Erythroblast (primary cell): ENCODE results near the gene NASP.

Experiments used
- DNase-seq, 2 experiments: peaks; one replicate each; lab custom pipeline; 2025; lab: John Stamatoyannopoulos, UW
- GATA1 ChIP-seq: IDR thresholded peaks from 2 replicates; pipeline ENCODE4 v1.6.1; 2011; ENCODE audit warnings: low read depth, mild to moderate bottlenecking, control low read depth, low read length, moderate library complexity
- POLR2A ChIP-seq: IDR thresholded peaks from 2 replicates; pipeline ENCODE4 v1.6.1; 2011; ENCODE audit warnings: mild to moderate bottlenecking, low read length

Gene NASP

DNA sequence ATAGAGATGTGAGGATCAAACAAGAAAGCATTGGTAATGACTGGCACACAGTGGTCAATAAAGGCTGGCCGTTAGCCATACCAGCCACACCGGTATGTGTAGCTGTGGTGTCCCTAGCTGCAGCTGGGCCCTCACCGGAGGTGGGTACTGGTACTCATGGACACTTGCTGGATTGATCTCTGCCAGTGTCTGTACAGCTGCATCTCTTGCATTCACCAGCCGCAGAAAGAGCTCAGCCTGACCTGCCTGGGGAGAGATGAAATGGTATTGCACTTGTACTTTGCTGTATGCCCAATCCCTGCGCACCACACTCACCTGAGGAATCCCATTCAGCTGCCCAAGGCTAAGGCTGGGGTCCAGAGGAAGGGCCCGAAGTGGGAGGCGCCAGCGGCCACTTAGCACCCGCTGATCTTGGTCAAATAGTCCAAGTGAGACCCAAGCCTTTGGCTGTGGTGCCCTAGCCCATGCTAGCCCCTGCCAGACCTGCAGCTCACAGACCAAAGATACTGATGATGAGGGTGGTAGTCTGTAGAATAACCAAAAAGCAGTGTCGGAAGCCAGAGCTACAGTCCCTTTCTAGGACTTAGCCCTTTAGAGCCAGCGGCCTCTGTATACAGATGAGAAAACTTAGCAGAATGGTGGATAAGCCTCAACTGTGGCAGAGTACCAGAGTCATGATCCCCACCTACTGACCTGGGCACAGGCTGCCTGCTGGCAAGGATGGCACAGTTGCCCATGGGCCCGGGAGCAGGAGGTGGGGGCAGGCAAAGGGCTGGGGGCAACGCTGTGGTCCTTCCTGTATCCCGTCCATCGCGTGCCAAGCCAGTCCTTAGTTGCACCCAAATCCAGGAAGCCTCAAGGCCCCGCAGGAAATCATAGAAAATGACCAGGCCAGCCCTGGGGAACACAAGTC, 37.0 kb downstream of the NASP start:
- TF ChIP-seq GATA1 = no peak
- TF ChIP-seq POLR2A = no peak
- no peak for DNase-seq

DNA sequence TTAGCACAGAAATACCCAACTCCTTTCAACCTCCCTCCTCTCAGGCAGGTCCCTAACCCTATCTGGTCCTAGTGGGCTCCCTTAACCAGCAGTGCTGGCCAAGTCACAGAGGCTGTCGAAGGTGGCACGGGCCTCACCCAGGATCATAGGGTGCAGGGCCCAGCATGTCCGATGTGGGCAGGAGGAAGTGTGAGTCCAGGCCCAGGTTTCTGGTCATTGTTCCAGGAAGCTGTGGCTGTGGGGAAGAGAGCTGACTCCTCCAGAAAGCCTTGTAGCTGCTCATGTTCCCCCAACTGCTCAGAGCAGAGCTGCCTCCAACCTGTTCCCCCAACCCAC, 37.6 kb downstream of the NASP start:
- DNase-seq = no peak
- TF ChIP-seq POLR2A = no peak
- no peak for TF ChIP-seq GATA1

GRCh38 chr1:45621895-45622523, 38.2 kb downstream of the NASP start:
- no peak for DNase-seq
- no peak for TF ChIP-seq POLR2A
- no peak for TF ChIP-seq GATA1

DNA sequence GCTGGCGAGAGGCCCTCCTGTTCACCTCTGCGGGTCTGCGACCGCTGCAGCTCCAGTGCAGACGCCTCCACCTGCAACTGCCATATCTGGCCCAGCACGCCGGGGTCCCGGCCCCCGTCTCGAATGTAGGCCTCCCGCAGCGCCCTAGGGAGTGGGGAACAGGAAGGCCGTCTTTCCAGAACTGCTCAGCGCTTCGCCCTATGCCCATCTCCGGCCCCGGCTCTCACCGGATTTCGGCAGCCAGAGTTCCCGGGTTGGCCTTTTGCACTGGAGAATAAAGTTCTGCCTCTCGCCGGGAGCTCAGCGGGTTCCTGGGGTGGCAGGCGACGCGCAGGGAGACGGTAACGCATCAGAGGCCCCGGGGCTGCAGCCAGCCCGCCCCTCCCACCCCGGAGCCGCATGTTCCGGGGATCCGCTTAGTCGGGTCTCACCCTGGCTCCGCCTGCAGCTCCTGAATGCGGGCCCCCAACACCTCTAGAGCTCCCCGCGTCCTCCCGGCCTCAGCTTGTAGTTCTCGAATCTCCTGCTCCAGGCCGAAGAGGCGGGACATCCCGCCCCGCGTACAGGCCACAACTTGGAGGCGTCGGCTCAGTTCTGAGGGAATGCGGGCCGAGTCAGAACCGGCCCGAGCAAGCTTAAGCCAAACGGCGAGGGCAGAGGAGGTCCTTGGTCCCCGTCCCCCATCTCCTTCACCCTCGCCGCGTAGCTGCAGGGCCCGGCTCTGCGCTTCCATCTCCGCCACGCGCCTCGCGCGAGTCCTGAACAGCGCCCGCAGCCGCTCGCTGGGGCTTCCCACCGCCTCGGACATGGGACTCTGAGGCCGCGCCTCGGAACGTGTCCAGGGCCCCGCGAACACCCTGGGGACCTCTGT, 38.9 kb downstream of the NASP start:
- DNase-seq = no peak
- no peak for TF ChIP-seq GATA1

DNA sequence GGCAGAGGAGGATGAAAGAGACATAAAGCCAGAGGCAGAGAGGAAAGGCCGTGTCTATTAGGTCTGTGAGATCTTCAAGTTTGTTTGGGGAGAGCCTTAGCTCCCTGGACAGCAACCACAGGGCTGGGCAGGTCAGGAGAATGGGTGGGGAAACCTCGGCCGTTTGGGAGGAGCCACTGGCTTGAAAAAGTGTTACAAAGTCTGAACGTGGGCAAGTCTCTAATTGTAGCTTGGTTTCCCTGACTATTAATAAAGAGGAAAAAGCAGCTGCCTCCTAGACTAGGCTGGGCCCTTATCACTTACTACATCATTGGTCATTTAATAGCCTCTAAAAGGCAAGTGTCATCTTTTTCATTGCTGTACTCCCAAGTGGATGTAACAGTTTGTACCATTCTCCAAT, 40.1 kb downstream of the NASP start, which contains the start of gene CCDC17:
Gene CCDC17 (minus strand): TSS at position 83 of the 400 bp plus-strand sequence. CDS start 145 bp downstream, outside the sequence.
- TF ChIP-seq GATA1 (no peak), POLR2A (no peak)
- DNase-seq = no peak

DNA sequence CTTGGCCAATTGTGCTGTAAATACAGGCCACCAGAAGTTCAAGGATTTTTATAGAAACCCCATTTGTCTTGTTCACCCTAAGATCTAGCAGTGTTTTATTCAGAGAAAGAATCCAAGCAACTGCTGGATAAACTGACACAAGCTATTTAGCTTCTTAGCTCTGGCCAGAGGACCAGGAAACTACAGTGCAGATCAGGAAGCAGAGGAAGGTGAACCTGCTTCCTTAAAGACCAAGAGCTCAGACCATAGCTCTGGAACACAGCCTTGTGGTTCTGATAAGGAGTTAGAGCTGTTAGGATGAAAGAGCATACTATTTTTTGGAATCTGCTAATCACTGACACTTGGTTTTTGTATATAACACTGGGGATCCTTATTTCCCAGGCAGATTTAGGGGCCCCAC, 45.2 kb downstream of the NASP start:
- TF ChIP-seq POLR2A = no peak
- no peak for TF ChIP-seq GATA1
- DNase-seq = no peak

DNA sequence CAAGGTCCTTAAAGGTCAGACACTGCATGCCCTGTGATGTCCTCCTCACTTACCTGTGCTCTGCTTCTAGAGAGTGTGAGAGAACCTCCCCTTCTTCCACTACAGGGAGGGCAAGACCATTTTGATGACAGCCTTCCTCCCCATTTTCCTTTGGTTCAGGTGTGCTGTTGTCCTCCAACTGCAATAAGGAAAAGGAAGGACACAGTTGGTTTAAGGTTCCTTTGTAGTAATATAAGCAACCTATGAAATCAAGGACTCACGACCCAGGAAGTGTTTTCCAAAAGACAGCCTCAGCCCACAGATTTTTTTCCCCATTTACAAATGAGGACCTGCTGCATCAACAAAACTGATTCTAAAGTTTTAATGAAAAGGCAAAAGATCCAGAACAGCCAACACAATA, 46.6 kb downstream of the NASP start:
- no peak for DNase-seq
- TF ChIP-seq GATA1 (no peak), POLR2A (no peak)

DNA sequence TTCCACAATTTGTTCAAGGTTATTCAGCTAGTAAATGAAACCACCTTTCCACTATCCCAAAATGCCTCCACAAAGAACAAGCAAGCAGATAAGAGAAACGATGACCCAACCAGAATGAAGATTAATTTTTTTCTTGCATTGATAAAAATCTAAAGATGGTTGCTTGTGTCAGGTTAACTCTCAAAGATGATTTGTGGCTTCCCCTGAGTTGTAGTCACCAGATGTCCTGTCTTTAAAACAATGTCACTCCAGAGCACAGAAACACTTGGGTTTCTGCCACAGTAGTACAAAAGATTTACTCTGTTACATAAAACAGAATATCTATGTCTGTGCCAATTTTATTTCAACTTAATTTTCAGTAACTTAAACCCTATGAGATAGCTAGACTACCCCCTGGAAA, 51.4 kb downstream of the NASP start:
- DNase-seq = no peak
- no peak for TF ChIP-seq GATA1
- no peak for TF ChIP-seq POLR2A

DNA sequence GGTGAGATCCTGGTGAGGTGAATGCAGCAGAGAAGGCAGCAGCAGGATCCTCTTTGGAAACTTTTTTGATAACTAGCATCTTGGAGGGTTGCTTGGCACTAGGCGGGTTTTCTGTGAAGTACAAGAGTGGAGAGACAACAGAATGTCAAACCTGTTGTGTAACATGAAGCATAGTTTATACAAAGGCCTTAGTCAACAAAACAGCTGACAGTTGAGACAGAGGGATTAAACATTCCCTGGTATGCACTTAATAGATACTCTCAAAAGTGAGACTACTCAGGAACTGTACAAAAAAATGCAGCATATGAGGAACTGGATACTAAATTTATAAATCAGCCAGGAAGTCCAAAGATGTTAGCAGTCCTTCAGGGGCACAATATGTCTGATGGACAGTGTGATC, 56.5 kb downstream of the NASP start:
- no peak for DNase-seq
- no peak for TF ChIP-seq GATA1
- no peak for TF ChIP-seq POLR2A

GRCh38 chr1:45643321-45643720, 59.5 kb downstream of the NASP start:
- TF ChIP-seq GATA1 (no peak), POLR2A (no peak)
- no peak for DNase-seq

GRCh38 chr1:45643978-45644377, 60.1 kb downstream of the NASP start:
- TF ChIP-seq GATA1 = no peak
- no peak for TF ChIP-seq POLR2A
- DNase-seq = no peak

- DNase-seq = no peak
- TF ChIP-seq GATA1 = no peak
- no peak for TF ChIP-seq POLR2A
These were observed 60.8 kb downstream of the NASP start for GRCh38 chr1:45644661-45645060.

- no peak for TF ChIP-seq POLR2A
- TF ChIP-seq GATA1 = no peak
- no peak for DNase-seq
These were observed 63.6 kb downstream of the NASP start for GRCh38 chr1:45647248-45648021.
